Measurements from ENCODE around the gene KSR2.

DNA sequence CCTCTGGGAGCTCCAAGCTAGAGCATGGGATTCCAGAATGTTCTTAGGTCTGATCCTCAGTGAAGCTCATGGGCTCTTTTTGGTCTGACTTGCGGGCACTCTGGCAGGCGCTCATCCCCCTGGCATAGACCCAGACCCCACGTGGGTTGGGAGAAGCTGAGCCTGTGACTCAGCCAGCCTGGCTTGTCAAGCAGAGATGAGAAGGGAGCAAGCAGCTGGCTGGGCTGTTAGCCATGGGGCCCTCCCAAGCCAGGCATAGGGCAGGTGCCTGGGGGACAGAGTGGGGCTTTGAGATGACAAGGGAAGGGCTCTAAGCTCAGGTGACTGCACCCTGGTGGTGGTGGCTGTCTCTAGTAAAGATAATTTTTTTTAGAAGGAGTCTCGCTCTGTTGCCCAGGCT is 527.0 kb downstream of the KSR2 start:
- TF ChIP-seq, protein P1, sequence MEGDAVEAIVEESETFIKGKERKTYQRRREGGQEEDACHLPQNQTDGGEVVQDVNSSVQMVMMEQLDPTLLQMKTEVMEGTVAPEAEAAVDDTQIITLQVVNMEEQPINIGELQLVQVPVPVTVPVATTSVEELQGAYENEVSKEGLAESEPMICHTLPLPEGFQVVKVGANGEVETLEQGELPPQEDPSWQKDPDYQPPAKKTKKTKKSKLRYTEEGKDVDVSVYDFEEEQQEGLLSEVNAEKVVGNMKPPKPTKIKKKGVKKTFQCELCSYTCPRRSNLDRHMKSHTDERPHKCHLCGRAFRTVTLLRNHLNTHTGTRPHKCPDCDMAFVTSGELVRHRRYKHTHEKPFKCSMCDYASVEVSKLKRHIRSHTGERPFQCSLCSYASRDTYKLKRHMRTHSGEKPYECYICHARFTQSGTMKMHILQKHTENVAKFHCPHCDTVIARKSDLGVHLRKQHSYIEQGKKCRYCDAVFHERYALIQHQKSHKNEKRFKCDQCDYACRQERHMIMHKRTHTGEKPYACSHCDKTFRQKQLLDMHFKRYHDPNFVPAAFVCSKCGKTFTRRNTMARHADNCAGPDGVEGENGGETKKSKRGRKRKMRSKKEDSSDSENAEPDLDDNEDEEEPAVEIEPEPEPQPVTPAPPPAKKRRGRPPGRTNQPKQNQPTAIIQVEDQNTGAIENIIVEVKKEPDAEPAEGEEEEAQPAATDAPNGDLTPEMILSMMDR (IDR thresholded peaks at IDR 0.05) = no peak
- no peak for TF ChIP-seq POLR2A (IDR thresholded peaks at IDR 0.05)

Data from testis (tissue), 2 donors.